ENCODE results near the gene BACE2. TPM values are rescaled to one million over a fixed set of nuclear protein-coding genes. Genes with fewer than 3 reads are reported as not detected.
"Not testable (repeated sequence)": the region's sequence is repeated elsewhere in the genome, so short reads cannot be mapped to it uniquely, and the experiment has no call there.

BACE2 gene
- total RNA-seq, 1 donor from 2014 or later = 2.2 TPM

- H3K27ac Mint-ChIP-seq = no peak overlapping the region
- H3K4me3 Mint-ChIP-seq (ENCODE audit: low read depth) = no peak overlapping the region
- H3K4me1 Mint-ChIP-seq (ENCODE audit: low read depth) = no peaks in the 10 kb centered on the region
- H3K9me3 Mint-ChIP-seq = peaks cover 6% of the 10 kb centered on the region
- no peak for DNase-seq (ENCODE audit: low spot score)
- no peaks in the 10 kb centered on the region for H3K36me3 Mint-ChIP-seq (ENCODE audit: low read depth)
- H3K27me3 Mint-ChIP-seq (ENCODE audit: low read depth) = peaks cover 13% of the 10 kb centered on the region
- intact Hi-C loops (cut with micrococcal nuclease) = no loop called here
Observed at GRCh38 chr21:41304068-41304720, 136.2 kb downstream of the BACE2 start.

- H3K9me3 Mint-ChIP-seq = peaks cover 6% of the 10 kb centered on the region
- peaks cover 25% of the 10 kb centered on the region for H3K27me3 Mint-ChIP-seq (ENCODE audit: low read depth)
- H3K36me3 Mint-ChIP-seq (ENCODE audit: low read depth) = no peaks in the 10 kb centered on the region
- H3K4me1 Mint-ChIP-seq (ENCODE audit: low read depth) = no peaks in the 10 kb centered on the region
- no peak overlapping the region for H3K4me3 Mint-ChIP-seq (ENCODE audit: low read depth)
- H3K27ac Mint-ChIP-seq = no peak overlapping the region
- no peak for DNase-seq (ENCODE audit: low spot score)
- intact Hi-C loops (cut with micrococcal nuclease) = no loop called here
Observed at GRCh38 chr21:41307219-41307618, 139.3 kb downstream of the BACE2 start.

DNA sequence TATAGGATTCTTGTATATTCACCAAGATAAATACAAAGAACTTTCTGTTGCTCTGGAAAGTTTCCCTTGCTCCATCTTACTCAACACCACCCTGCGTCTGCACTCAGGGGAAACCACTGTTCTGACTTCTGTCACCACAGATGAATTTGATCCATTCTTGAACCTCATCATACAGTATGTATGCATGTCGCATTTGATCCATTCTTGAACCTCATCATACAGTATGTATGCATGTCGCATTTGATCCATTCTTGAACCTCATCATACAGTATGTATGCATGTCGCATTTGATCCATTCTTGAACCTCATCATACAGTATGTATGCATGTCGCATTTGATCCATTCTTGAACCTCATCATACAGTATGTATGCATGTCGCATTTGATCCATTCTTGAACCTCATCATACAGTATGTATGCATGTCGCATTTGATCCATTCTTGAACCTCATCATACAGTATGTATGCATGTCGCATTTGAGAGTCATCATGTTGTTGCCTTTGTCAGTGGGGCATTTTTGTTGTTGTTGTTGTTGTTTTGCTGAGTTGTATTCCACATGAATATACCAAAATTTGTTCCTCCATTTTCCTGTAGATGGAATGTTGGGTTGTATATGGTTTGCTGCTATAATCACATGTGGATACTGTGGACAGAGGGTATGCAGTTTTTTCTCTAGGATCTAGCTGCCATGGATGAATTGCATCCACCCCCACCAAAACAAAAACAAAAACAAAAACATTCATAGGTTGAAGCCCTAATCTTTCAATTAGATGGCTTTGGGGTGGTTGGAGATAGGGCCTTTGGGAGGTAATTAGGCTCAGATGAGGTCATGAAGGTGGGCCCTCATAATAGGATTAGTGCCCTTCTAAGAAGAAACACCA, 145.6 kb downstream of the BACE2 start:
- DNase-seq (ENCODE audit: low spot score); H3K4me3 Mint-ChIP-seq (ENCODE audit: low read depth); intact Hi-C loops (cut with micrococcal nuclease); H3K9me3 Mint-ChIP-seq; H3K27ac Mint-ChIP-seq; H3K36me3 Mint-ChIP-seq (ENCODE audit: low read depth); H3K4me1 Mint-ChIP-seq (ENCODE audit: low read depth): not testable (repeated sequence)
- peaks cover 49% of the 10 kb centered on the region for H3K27me3 Mint-ChIP-seq (ENCODE audit: low read depth)

GRCh38 chr21:41315726-41316125, 147.8 kb downstream of the BACE2 start:
- intact Hi-C loops (cut with micrococcal nuclease) = no loop called here
- Mint-ChIP-seq H3K4me1 (ENCODE audit: low read depth) (no peaks in the 10 kb centered on the region), H3K9me3 (no peaks in the 10 kb centered on the region), H3K36me3 (ENCODE audit: low read depth) (no peaks in the 10 kb centered on the region), H3K4me3 (ENCODE audit: low read depth) (no peak overlapping the region), H3K27ac (no peak overlapping the region), H3K27me3 (ENCODE audit: low read depth) (peaks cover 50% of the 10 kb centered on the region)
- no peak for DNase-seq (ENCODE audit: low spot score)

DNA sequence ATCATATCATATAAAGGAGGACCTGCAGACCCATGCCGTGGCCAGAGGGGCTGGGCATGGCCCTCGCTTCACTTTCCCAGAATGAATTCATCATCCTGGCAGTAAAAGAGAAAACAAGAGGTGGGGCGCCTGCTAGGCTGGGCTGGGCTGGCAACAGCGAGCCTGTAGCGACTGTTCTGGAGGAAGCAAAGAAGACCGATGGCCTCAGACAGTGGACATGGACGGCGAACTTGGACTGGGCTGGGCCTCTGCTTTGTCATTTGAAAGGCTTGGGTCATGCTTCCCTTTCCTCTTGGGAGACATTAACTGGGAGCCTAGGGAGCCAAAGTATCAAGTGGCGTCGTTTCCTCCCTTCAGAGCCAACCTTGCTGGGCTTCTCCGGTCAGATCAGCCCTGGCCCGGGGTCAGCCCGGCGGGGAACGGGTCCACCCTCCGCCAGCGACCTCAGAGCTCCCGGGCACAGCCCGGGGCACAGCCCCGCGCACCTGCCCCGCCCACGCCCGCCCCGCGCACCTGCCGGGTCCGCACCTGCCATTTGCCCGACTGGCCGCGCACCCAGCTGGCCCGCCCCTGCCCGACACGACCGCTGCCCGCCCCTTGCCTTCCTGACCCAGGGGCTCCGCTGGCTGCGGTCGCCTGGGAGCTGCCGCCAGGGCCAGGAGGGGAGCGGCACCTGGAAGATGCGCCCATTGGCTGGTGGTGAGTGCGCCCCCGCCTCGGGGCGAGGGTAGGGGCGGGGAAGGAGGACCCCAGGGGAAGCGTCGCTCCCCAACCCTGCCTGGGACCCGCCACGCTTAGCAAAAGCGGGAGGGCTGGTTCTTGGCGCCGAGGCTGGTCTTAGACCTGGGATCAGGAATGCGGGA, 148.5 kb downstream of the BACE2 start, which contains the start of gene FAM3B:
Gene FAM3B (plus strand): TSS at position 602 of the 863 bp plus-strand sequence. CDS start 79 bp downstream, at position 681.
- intact Hi-C loops (cut with micrococcal nuclease) = no loop called here
- Mint-ChIP-seq H3K27ac (no peak within 1 kb of the TSS), H3K36me3 (ENCODE audit: low read depth) (no peaks in the 10 kb centered on the region), H3K4me3 (ENCODE audit: low read depth) (no peak within 1 kb of the TSS), H3K4me1 (ENCODE audit: low read depth) (no peaks in the 10 kb centered on the region), H3K27me3 (ENCODE audit: low read depth) (peaks cover 51% of the 10 kb centered on the region), H3K9me3 (no peaks in the 10 kb centered on the region)
- no peak for DNase-seq (ENCODE audit: low spot score)

- peaks cover 49% of the 10 kb centered on the region for H3K27me3 Mint-ChIP-seq (ENCODE audit: low read depth)
- DNase-seq (ENCODE audit: low spot score) = no peak
- no peaks in the 10 kb centered on the region for H3K4me1 Mint-ChIP-seq (ENCODE audit: low read depth)
- H3K27ac Mint-ChIP-seq = no peak overlapping the region
- H3K4me3 Mint-ChIP-seq (ENCODE audit: low read depth) = no peak overlapping the region
- no peaks in the 10 kb centered on the region for H3K36me3 Mint-ChIP-seq (ENCODE audit: low read depth)
- intact Hi-C loops (cut with micrococcal nuclease) = no loop called here
- H3K9me3 Mint-ChIP-seq = no peaks in the 10 kb centered on the region
Observed at GRCh38 chr21:41317063-41317392, 149.1 kb downstream of the BACE2 start.

DNA sequence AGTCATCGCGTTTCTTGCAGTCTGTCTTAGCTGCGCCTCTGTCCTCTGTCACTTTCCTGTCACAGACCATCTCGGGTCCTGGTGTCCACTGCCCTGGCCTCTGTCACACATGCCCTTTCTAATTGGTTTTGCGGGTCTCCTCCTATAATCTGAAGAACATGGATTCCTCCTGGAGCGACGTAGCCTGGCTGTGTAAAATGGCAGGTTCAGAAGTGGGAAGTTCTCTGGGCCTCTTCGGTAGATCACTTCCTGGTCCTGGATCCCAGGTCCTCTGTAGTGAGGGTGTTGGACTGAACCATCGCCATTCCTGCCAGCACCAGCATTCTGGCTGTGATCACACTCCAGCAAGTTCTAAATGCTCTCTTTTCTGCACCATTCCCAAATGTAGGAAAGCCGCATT, 149.5 kb downstream of the BACE2 start:
- Mint-ChIP-seq H3K9me3 (no peaks in the 10 kb centered on the region), H3K4me3 (ENCODE audit: low read depth) (no peak overlapping the region), H3K27me3 (ENCODE audit: low read depth) (peaks cover 48% of the 10 kb centered on the region), H3K4me1 (ENCODE audit: low read depth) (no peaks in the 10 kb centered on the region), H3K36me3 (ENCODE audit: low read depth) (no peaks in the 10 kb centered on the region), H3K27ac (no peak overlapping the region)
- no peak for DNase-seq (ENCODE audit: low spot score)
- intact Hi-C loops (cut with micrococcal nuclease) = no loop called here

DNA sequence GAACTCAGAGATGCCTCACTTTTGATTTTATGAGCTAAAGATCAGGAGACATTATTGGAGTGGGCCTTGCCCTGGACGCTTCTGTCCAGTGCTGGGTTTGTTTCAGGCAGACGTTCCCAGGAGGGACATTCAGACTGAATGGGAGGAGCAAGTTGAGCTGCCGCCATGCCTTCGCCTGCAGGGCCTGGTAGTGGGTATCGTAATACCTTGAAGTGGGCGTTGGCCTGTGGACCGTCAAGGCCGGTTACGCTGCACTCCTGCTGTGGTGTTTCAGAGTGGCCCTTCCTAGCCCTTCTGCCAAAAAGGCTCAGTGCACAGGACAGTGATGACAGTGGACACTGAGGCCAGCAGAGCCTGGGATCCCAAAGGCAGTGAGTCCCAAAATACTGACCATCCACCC, 150.3 kb downstream of the BACE2 start:
- H3K9me3 Mint-ChIP-seq = no peaks in the 10 kb centered on the region
- no peak overlapping the region for H3K4me3 Mint-ChIP-seq (ENCODE audit: low read depth)
- peaks cover 47% of the 10 kb centered on the region for H3K27me3 Mint-ChIP-seq (ENCODE audit: low read depth)
- no peak overlapping the region for H3K27ac Mint-ChIP-seq
- intact Hi-C loops (cut with micrococcal nuclease) = no loop called here
- no peaks in the 10 kb centered on the region for H3K36me3 Mint-ChIP-seq (ENCODE audit: low read depth)
- no peak for DNase-seq (ENCODE audit: low spot score)
- H3K4me1 Mint-ChIP-seq (ENCODE audit: low read depth) = no peaks in the 10 kb centered on the region

GRCh38 chr21:41319273-41319672, 151.3 kb downstream of the BACE2 start:
- no peaks in the 10 kb centered on the region for H3K9me3 Mint-ChIP-seq
- DNase-seq (ENCODE audit: low spot score) = no peak
- intact Hi-C loops (cut with micrococcal nuclease) = no loop called here
- H3K4me1 Mint-ChIP-seq (ENCODE audit: low read depth) = no peaks in the 10 kb centered on the region
- H3K4me3 Mint-ChIP-seq (ENCODE audit: low read depth) = no peak overlapping the region
- no peaks in the 10 kb centered on the region for H3K36me3 Mint-ChIP-seq (ENCODE audit: low read depth)
- H3K27ac Mint-ChIP-seq = no peak overlapping the region
- H3K27me3 Mint-ChIP-seq (ENCODE audit: low read depth) = peaks cover 47% of the 10 kb centered on the region

DNA sequence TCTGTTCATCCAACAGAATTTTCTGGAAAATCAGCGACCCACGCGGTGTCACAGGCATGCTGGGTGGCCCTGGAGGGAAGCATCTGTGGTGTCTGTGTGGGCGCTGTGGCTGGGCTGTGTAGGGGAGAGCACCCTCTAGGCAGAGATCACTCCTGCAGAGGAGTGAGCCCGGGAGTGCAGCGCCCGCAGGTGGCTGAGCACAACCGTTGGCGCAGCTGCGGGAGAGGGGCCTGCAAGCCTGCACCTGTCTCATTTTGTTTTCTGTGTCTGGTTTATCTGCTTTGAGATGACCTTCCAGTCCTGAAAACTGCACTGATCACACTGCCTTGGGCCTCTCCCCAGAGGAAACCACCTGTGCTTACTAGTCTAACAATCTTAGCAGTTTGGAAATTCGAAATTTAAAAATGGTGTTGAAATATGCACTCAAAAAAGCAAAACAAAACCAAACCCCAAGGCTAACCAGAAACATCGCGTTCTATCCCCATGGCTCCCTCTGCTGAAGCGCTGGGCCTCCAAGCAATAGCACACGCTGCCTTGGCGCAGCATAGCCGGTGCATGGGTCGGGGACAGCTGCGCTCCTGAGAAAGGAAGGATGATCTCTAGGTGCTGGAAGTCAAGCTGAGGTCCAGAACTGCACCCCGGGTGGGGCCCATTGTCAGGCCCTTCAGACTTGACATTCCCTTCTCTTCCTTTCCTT, 153.4 kb downstream of the BACE2 start:
- H3K4me1 Mint-ChIP-seq (ENCODE audit: low read depth) = no peaks in the 10 kb centered on the region
- H3K27ac Mint-ChIP-seq = no peak overlapping the region
- intact Hi-C loops (cut with micrococcal nuclease) = no loop called here
- no peak overlapping the region for H3K4me3 Mint-ChIP-seq (ENCODE audit: low read depth)
- H3K27me3 Mint-ChIP-seq (ENCODE audit: low read depth) = peaks cover 26% of the 10 kb centered on the region
- DNase-seq (ENCODE audit: low spot score) = no peak
- H3K36me3 Mint-ChIP-seq (ENCODE audit: low read depth) = no peaks in the 10 kb centered on the region
- no peaks in the 10 kb centered on the region for H3K9me3 Mint-ChIP-seq

GRCh38 chr21:41321908-41322495, 154.0 kb downstream of the BACE2 start:
- Mint-ChIP-seq H3K4me1 (ENCODE audit: low read depth) (no peaks in the 10 kb centered on the region), H3K27me3 (ENCODE audit: low read depth) (peaks cover 26% of the 10 kb centered on the region), H3K4me3 (ENCODE audit: low read depth) (no peak overlapping the region), H3K27ac (no peak overlapping the region), H3K9me3 (no peaks in the 10 kb centered on the region), H3K36me3 (ENCODE audit: low read depth) (no peaks in the 10 kb centered on the region)
- intact Hi-C loops (cut with micrococcal nuclease) = no loop called here
- DNase-seq (ENCODE audit: low spot score) = no peak

Measured in activated T-helper 2 cell treated with anti-CD3 and anti-CD28 coated beads, Interferon-gamma antibody, Interleukin-2, Interleukin-4, amounts not matched to agents 10 μg/mL and 5 μg/mL and 100 μg/mL, durations not matched to agents 14 hours and 24 hours and 36 hours (primary cell).